ENCODE measurements around the gene GAK.

GAK gene

GRCh38 chr4:964346-965025, 32.4 kb upstream of the GAK start:
- no peak for DNase-seq (ENCODE audit: low read depth)

GRCh38 chr4:963276-964225, 31.4 kb upstream of the GAK start:
- DNase-seq (ENCODE audit: low read depth), result no peak

- DNase-seq (ENCODE audit: low read depth), result no peak
Measured at GRCh38 chr4:962231-963208, 30.4 kb upstream of the GAK start.

- DNase-seq (ENCODE audit: low read depth), result no peak
Measured at GRCh38 chr4:961351-962230, 29.5 kb upstream of the GAK start.

GRCh38 chr4:960636-961350, 28.7 kb upstream of the GAK start:
- no peak for DNase-seq (ENCODE audit: low read depth)

GRCh38 chr4:960140-960635, 28.1 kb upstream of the GAK start:
- no peak for DNase-seq (ENCODE audit: low read depth)

- no peak for DNase-seq (ENCODE audit: low read depth)
Measured at GRCh38 chr4:959338-960139, 27.4 kb upstream of the GAK start.

GRCh38 chr4:958696-959337, 26.7 kb upstream of the GAK start:
- DNase-seq (ENCODE audit: low read depth), result no peak

GRCh38 chr4:958314-958665, 26.2 kb upstream of the GAK start:
- no peak for DNase-seq (ENCODE audit: low read depth)

GRCh38 chr4:957581-958313, 25.6 kb upstream of the GAK start:
- DNase-seq (ENCODE audit: low read depth), result no peak

- DNase-seq (ENCODE audit: low read depth), result no peak
Measured at GRCh38 chr4:957231-957580, 25.1 kb upstream of the GAK start.

GRCh38 chr4:956531-957230, 24.6 kb upstream of the GAK start:
- no peak for DNase-seq (ENCODE audit: low read depth)

GRCh38 chr4:955931-956381, 23.8 kb upstream of the GAK start:
- no peak for DNase-seq (ENCODE audit: low read depth)

- DNase-seq (ENCODE audit: low read depth), result no peak
Measured at GRCh38 chr4:955161-955921, 23.2 kb upstream of the GAK start.

- no peak for DNase-seq (ENCODE audit: low read depth)
Measured at GRCh38 chr4:954211-955020, 22.3 kb upstream of the GAK start.

- DNase-seq (ENCODE audit: low read depth), result no peak
Measured at GRCh38 chr4:953574-953915, 21.4 kb upstream of the GAK start.
